CD4-positive, alpha-beta T cell (primary cell): Measurements from ENCODE around the gene PDILT. TPM values are rescaled to one million over a fixed set of nuclear protein-coding genes. Genes with fewer than 3 reads are reported as not detected.

ENCODE experiments used
- ATAC-seq: fragments of 200-7000 bp; cut with Tn5 transposase; one replicate; pipeline ENCODE4 v1.10.0; 2022; ENCODE audit warnings: mild to moderate bottlenecking; ENCODE audit not compliant: poor library complexity
- CTCF ChIA-PET: fragments of 350-600 bp; sonication (Branson Sonifier 250); formaldehyde crosslinking; loops from one replicate; lab custom pipeline; 2021; ENCODE audit warnings: antibody characterized with exemption, inconsistent platforms; lab: Charles Lee
- POLR2A ChIA-PET: fragments of 350-600 bp; sonication (Branson Sonifier 250); formaldehyde crosslinking; loops from one replicate; lab custom pipeline; 2021; ENCODE audit warnings: antibody characterized with exemption, inconsistent platforms; lab: Charles Lee
- DNase-seq, 14 experiments: peaks; one replicate each; pipeline ENCODE4 v3.0.0-alpha.2; 2013 to 2020; ENCODE audit warnings: mixed read lengths in 2 of 14
- H3K27ac ChIP-seq, 2 donors: one replicate each; pipeline versions ENCODE4 v1.5.1 to v1.7.0; 2013; ENCODE audit warnings: low read length in 2 of 2, low read depth in 1 of 2, mild to moderate bottlenecking in 1 of 2
- H3K27me3 ChIP-seq, 2 experiments: 1 replicate in 1 of 2; 2 replicates in 1 of 2; pipeline versions ENCODE4 v1.6.1 to v1.7.0; 2013; ENCODE audit warnings: low read length in 2 of 2, control low read depth in 1 of 2, mild to moderate bottlenecking in 1 of 2, moderate library complexity in 1 of 2; ENCODE audit not compliant: insufficient read depth in 2 of 2, control insufficient read depth in 1 of 2
- H3K36me3 ChIP-seq: one replicate; pipeline ENCODE4 v1.6.1; 2013; ENCODE audit warnings: low read length, control low read depth; ENCODE audit not compliant: insufficient read depth
- H3K4me1 ChIP-seq: one replicate; pipeline ENCODE4 v1.6.1; 2013; ENCODE audit warnings: low read length, control low read depth; ENCODE audit not compliant: insufficient read depth
- H3K4me3 ChIP-seq: one replicate; pipeline ENCODE4 v1.5.1; 2013; ENCODE audit warnings: mild to moderate bottlenecking, low read length, moderate library complexity
- H3K9me3 ChIP-seq, 2 experiments: 1 replicate in 1 of 2; 2 replicates in 1 of 2; pipeline versions ENCODE4 v1.6.1 to v1.7.0; 2013; ENCODE audit warnings: low read length in 2 of 2, mild to moderate bottlenecking in 2 of 2, control low read depth in 1 of 2, moderate library complexity in 1 of 2; ENCODE audit not compliant: control insufficient read depth in 1 of 2, insufficient read depth in 1 of 2
- H3K27ac Mint-ChIP-seq: one replicate; pipeline ENCODE4 v1.8.0; 2020; ENCODE audit warnings: mixed read lengths
- H3K27me3 Mint-ChIP-seq: one replicate; pipeline ENCODE4 v1.8.0; 2021; ENCODE audit warnings: mixed read lengths
- H3K36me3 Mint-ChIP-seq: one replicate; pipeline ENCODE4 v1.8.0; 2021; ENCODE audit warnings: low read depth, mixed read lengths
- H3K4me1 Mint-ChIP-seq: one replicate; pipeline ENCODE4 v1.8.0; 2021; ENCODE audit warnings: low read depth, mixed read lengths
- H3K4me3 Mint-ChIP-seq: one replicate; pipeline ENCODE4 v1.8.0; 2020; ENCODE audit warnings: mild to moderate bottlenecking, mixed read lengths
- H3K9me3 Mint-ChIP-seq: one replicate; pipeline ENCODE4 v1.8.0; 2020; ENCODE audit warnings: mixed read lengths
- CTCF ChIP-seq: fragments of 200-600 bp; IDR thresholded peaks from one replicate; pipeline ENCODE4 v1.8.0; 2022; ENCODE audit warnings: antibody characterized with exemption, mild to moderate bottlenecking
- intact Hi-C, 2 experiments: fragments of 100-400 bp; cut with DNase I in 1 of 2; cut with micrococcal nuclease in 1 of 2; formaldehyde crosslinking; loops; one replicate each; pipeline versions ENCODE4 v1.15.1 to v1.9.0; 2023 to 2025; cut with DNase I, micrococcal nuclease
- total RNA-seq, 174 experiments: library from RNA in 2 of 174; stranded (reverse) in 2 of 174; gene quantifications; one replicate each; pipeline ENCODE4 v1.2.3 and lab custom pipeline; 2021 to 2026

PDILT gene
- total RNA-seq, 2 experiments from 2014 or later = not detected

- DNase-seq = no peak
- no peak overlapping the region for H3K27ac Mint-ChIP-seq
- Histone ChIP-seq H3K4me1 (no peaks in the 10 kb centered on the region), H3K27me3 (no peaks in the 10 kb centered on the region), H3K27ac (no peak overlapping the region), H3K36me3 (no peaks in the 10 kb centered on the region), H3K4me3 (no peak overlapping the region), H3K9me3 (no peaks in the 10 kb centered on the region)
- ChIA-PET CTCF (no interaction called here), POLR2A (no interaction called here)
- no peak overlapping the region for H3K4me3 Mint-ChIP-seq
- ATAC-seq = no peak
- H3K27me3 Mint-ChIP-seq = peaks cover 10% of the 10 kb centered on the region
- intact Hi-C loops = no loop called here
- H3K4me1 Mint-ChIP-seq = no peaks in the 10 kb centered on the region
- H3K36me3 Mint-ChIP-seq = no peaks in the 10 kb centered on the region
- no peaks in the 10 kb centered on the region for H3K9me3 Mint-ChIP-seq
- no peak for TF ChIP-seq CTCF
These were observed 11.0 kb upstream of the PDILT start for GRCh38 chr16:20415541-20415940.

DNA sequence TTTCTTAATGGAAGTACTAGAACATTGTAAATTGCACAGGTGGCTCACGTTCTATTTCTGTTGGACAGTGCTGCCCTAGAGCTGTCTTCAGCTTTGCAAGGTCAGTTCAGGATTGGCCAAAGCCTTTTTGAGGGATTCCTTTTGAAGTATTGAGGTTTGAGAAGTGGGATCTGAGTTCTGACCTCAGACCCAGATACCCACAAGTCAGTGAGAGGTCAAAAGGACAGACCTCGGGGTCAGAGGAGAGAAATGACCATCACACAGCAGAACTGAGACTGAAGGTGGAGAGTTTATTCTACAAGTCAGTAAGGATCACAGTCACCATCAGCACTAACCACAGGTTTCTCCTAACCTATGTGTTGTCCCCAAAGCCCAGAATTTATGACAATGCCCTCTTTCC, 6.5 kb upstream of the PDILT start:
- Histone ChIP-seq H3K36me3 (no peaks in the 10 kb centered on the region), H3K4me3 (no peak overlapping the region), H3K9me3 (no peaks in the 10 kb centered on the region), H3K27ac (no peak overlapping the region), H3K4me1 (no peaks in the 10 kb centered on the region), H3K27me3 (no peaks in the 10 kb centered on the region)
- ChIA-PET CTCF (no interaction called here), POLR2A (no interaction called here)
- DNase-seq = no peak
- ATAC-seq = no peak
- peaks cover 19% of the 10 kb centered on the region for H3K27me3 Mint-ChIP-seq
- no peak overlapping the region for H3K4me3 Mint-ChIP-seq
- H3K4me1 Mint-ChIP-seq = no peaks in the 10 kb centered on the region
- no peaks in the 10 kb centered on the region for H3K36me3 Mint-ChIP-seq
- TF ChIP-seq CTCF = no peak
- intact Hi-C loops = no loop called here
- H3K27ac Mint-ChIP-seq = no peak overlapping the region
- H3K9me3 Mint-ChIP-seq = no peaks in the 10 kb centered on the region

GRCh38 chr16:20410121-20410723, 5.7 kb upstream of the PDILT start:
- intact Hi-C loops = no loop called here
- CTCF ChIA-PET = no interaction called here
- no peak for ATAC-seq

More at GRCh38 chr16:20410121-20410723, 5.7 kb upstream of the PDILT start:
- TF ChIP-seq CTCF = no peak
- Mint-ChIP-seq H3K27ac (no peak overlapping the region), H3K36me3 (no peaks in the 10 kb centered on the region), H3K4me1 (no peaks in the 10 kb centered on the region), H3K27me3 (peaks cover 15% of the 10 kb centered on the region), H3K9me3 (no peaks in the 10 kb centered on the region), H3K4me3 (no peak overlapping the region)
- Histone ChIP-seq H3K27me3 (no peaks in the 10 kb centered on the region), H3K27ac (no peak overlapping the region), H3K4me1 (no peaks in the 10 kb centered on the region), H3K4me3 (no peak overlapping the region), H3K36me3 (no peaks in the 10 kb centered on the region), H3K9me3 (no peaks in the 10 kb centered on the region)
- peak in 2 of 14 experiments; percentile 35 to 37 for DNase-seq
- POLR2A ChIA-PET = no interaction called here
